ENCODE results near the gene RPUSD3. TPM values are rescaled to one million over a fixed set of nuclear protein-coding genes. Genes with fewer than 3 reads are reported as not detected.
A peak's percentile ranks its signal among the peaks of the same experiment; 100 is the strongest.

RPUSD3 gene
- total and polyA plus RNA-seq, 5 donors from 2014 or later = 21.1 to 72.3 (median 62.2) TPM

DNA sequence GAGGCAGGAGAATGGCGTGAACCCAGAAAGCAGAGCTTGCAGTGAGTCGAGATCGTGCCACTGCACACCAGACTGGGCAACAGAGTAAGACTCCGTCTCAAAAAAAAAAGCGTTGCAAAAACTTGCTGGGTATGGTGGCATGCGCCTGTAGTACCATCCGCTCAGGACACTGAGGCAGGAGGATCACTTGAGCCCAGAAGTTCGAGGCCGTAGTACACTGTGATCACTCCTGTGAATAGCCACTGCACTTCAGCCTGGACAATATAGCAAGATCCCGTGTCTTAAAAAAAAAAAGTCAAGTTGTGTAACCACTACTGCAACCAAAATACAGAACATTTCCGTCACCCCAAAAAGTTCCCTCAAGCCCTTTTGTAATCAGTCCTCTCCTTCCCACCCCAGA is 49.4 kb downstream of the RPUSD3 start:
- peaks cover 21% of the 10 kb centered on the region for H3K36me3 Mint-ChIP-seq
- H3K9me3 Mint-ChIP-seq = no peaks in the 10 kb centered on the region
- H3K4me3 ChIP-seq (ENCODE audit: low read depth, low read length) = peak overlapping the region; percentile 50
- no peak for ATAC-seq (ENCODE audit: low read depth in 2 of 2)
- peak overlapping the region in 1 of 3 donors; percentile 99 for H3K27ac Mint-ChIP-seq
- peaks cover 28 to 71% (median 51%) of the 10 kb centered on the region in 4 donors for H3K4me1 Mint-ChIP-seq
- H3K9me3 ChIP-seq (ENCODE audit: control insufficient read depth in 2 of 2, low read length in 2 of 2) = no peaks in the 10 kb centered on the region
- H3K27ac ChIP-seq (ENCODE audit: insufficient read depth, low read length, poor library complexity, severe bottlenecking) = peak overlapping the region; percentile 96
- DNase-seq = no peak
- H3K36me3 ChIP-seq (ENCODE audit: control insufficient read depth, insufficient read depth, low read length) = peaks cover 45% of the 10 kb centered on the region
- peaks cover 45% of the 10 kb centered on the region for H3K4me1 ChIP-seq (ENCODE audit: control insufficient read depth, insufficient read depth, low read length, poor library complexity, severe bottlenecking)
- no peaks in the 10 kb centered on the region for H3K27me3 Mint-ChIP-seq
- peak overlapping the region; percentile 90 to 99 (median 96) for H3K4me3 Mint-ChIP-seq
- no peaks in the 10 kb centered on the region for H3K27me3 ChIP-seq (ENCODE audit: control insufficient read depth, insufficient read depth, low read length)

DNA sequence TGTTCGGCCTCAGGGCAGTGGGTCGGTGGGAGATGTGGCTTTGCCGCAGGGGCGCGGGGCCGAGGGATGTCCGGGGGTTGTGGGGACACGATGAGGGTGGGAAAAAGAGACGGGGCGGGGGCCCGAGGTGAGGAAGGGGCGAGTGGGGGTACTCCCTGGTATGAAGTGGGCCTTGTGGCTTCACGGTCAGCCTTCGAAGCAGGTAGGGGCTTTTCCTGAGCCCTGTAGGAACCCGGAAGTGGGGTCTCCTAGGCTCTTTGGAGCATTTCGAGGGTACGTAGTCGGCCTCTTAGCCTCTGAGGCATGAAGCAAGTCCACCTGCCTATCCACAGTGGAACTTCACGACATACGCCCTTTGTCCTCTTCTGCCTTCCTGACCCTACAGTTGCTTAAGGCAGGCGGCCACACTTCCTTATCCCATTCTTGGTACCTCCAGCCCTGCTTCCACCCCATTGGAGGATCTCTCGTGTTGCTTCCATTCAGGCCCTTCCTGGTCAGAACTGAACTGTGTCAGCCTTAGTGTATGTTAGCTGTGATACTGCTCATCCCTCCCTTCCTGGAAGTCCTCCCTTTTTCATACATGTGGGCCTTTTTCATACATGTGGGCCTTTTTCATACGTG is 50.5 kb downstream of the RPUSD3 start:
- Histone ChIP-seq H3K9me3 (ENCODE audit: control insufficient read depth in 2 of 2, low read length in 2 of 2) (no peaks in the 10 kb centered on the region), H3K27ac (ENCODE audit: insufficient read depth, low read length, poor library complexity, severe bottlenecking) (peak overlapping the region; percentile 96), H3K4me3 (ENCODE audit: low read depth, low read length) (peak overlapping the region; percentile 95), H3K36me3 (ENCODE audit: control insufficient read depth, insufficient read depth, low read length) (peaks cover 41% of the 10 kb centered on the region), H3K4me1 (ENCODE audit: control insufficient read depth, insufficient read depth, low read length, poor library complexity, severe bottlenecking) (peaks cover 45% of the 10 kb centered on the region), H3K27me3 (ENCODE audit: control insufficient read depth, insufficient read depth, low read length) (no peaks in the 10 kb centered on the region)
- DNase-seq = peak in 2 of 3 donors; percentile 27 to 49
- Mint-ChIP-seq H3K4me3 (peak overlapping the region; percentile 92 to 99 (median 96)), H3K27ac (peak overlapping the region; percentile 98 to 100 (median 99)), H3K9me3 (no peaks in the 10 kb centered on the region), H3K36me3 (peaks cover 27% of the 10 kb centered on the region), H3K4me1 (peaks cover 28 to 74% (median 51%) of the 10 kb centered on the region in 4 donors), H3K27me3 (no peaks in the 10 kb centered on the region)
- no peak for ATAC-seq (ENCODE audit: low read depth in 2 of 2)

DNA sequence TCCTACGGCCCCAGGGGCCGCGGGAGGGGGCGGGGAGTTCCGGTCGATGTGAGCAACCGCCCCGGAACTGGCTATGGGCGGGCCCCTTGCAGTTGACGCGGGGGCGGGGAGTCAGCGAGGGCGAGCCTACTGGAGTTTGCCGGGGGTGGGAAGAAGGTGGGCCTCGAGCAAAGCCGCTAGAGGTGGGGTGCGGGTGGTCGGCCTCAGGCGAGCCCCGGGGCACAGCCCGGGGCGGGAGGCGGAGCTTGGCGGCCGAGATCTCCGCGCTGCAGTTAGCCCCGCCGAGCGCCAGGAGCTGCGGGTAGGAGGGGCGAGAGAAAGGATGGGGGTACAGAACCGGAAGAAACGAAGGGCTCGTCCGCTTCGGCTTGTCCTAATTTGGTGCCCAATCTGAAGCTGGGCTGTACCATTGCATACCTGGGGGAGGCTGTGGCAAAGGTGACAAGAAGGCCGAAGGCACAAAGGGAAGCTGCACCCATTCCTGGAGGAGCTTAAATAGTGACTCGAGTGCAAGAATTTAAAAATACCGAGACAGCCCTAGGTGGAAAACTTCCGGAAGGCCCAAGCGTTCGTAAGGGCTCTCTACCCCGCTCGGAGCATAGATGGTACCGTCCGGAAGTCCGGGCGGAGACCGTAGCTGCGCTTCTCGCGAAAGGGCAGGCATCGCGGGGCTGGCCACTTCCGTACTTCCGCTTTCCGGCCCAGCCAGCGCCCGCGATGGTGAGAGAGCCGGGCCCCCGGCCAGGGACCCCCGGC is 51.2 kb downstream of the RPUSD3 start, which contains the start of the genes ARPC4 and TADA3:
Gene ARPC4, plus strand, starts transcription at position 678 of the 756 bp plus-strand sequence. Its CDS starts 40 bp downstream, at position 718.
Gene TADA3, minus strand, starts transcription at position 69 of the 756 bp plus-strand sequence. CDS start 1,007 bp downstream, outside the sequence.
- Mint-ChIP-seq H3K4me1 (peaks cover 29 to 72% (median 51%) of the 10 kb centered on the region in 4 donors), H3K36me3 (peaks cover 30% of the 10 kb centered on the region), H3K9me3 (no peaks in the 10 kb centered on the region), H3K27me3 (no peaks in the 10 kb centered on the region), H3K4me3 (peak within 1 kb of the TSS; percentile 92 to 99 (median 96)), H3K27ac (peak within 1 kb of the TSS; percentile 98 to 100 (median 99))
- Histone ChIP-seq H3K27me3 (ENCODE audit: control insufficient read depth, insufficient read depth, low read length) (no peaks in the 10 kb centered on the region), H3K9me3 (ENCODE audit: control insufficient read depth in 2 of 2, low read length in 2 of 2) (no peaks in the 10 kb centered on the region), H3K27ac (ENCODE audit: insufficient read depth, low read length, poor library complexity, severe bottlenecking) (peak within 1 kb of the TSS; percentile 96), H3K4me3 (ENCODE audit: low read depth, low read length) (peak within 1 kb of the TSS; percentile 95), H3K36me3 (ENCODE audit: control insufficient read depth, insufficient read depth, low read length) (peaks cover 38% of the 10 kb centered on the region), H3K4me1 (ENCODE audit: control insufficient read depth, insufficient read depth, low read length, poor library complexity, severe bottlenecking) (peaks cover 47% of the 10 kb centered on the region)
- ATAC-seq (ENCODE audit: low read depth in 2 of 2) (peak; percentile 86 to 88), DNase-seq (peak; percentile 85 to 97 (median 97))

GRCh38 chr3:9791790-9792404 is 51.9 kb downstream of the RPUSD3 start:
- Mint-ChIP-seq H3K27me3 (no peaks in the 10 kb centered on the region), H3K27ac (peak overlapping the region; percentile 98 to 100 (median 99)), H3K36me3 (peaks cover 29% of the 10 kb centered on the region), H3K4me3 (peak overlapping the region; percentile 92 to 99 (median 96)), H3K4me1 (peaks cover 24 to 69% (median 48%) of the 10 kb centered on the region in 4 donors), H3K9me3 (no peaks in the 10 kb centered on the region)
- H3K9me3 ChIP-seq (ENCODE audit: control insufficient read depth in 2 of 2, low read length in 2 of 2) = no peaks in the 10 kb centered on the region
- no peaks in the 10 kb centered on the region for H3K27me3 ChIP-seq (ENCODE audit: control insufficient read depth, insufficient read depth, low read length)
- ATAC-seq (ENCODE audit: low read depth in 2 of 2) (no peak), DNase-seq (no peak)
- peak overlapping the region; percentile 96 for H3K27ac ChIP-seq (ENCODE audit: insufficient read depth, low read length, poor library complexity, severe bottlenecking)
- H3K4me3 ChIP-seq (ENCODE audit: low read depth, low read length) = peak overlapping the region; percentile 95
- peaks cover 47% of the 10 kb centered on the region for H3K4me1 ChIP-seq (ENCODE audit: control insufficient read depth, insufficient read depth, low read length, poor library complexity, severe bottlenecking)
- H3K36me3 ChIP-seq (ENCODE audit: control insufficient read depth, insufficient read depth, low read length) = peaks cover 37% of the 10 kb centered on the region

- no peaks in the 10 kb centered on the region for H3K9me3 ChIP-seq (ENCODE audit: control insufficient read depth in 2 of 2, low read length in 2 of 2)
- peaks cover 44% of the 10 kb centered on the region for H3K36me3 ChIP-seq (ENCODE audit: control insufficient read depth, insufficient read depth, low read length)
- peak overlapping the region; percentile 95 for H3K4me3 ChIP-seq (ENCODE audit: low read depth, low read length)
- no peak for ATAC-seq (ENCODE audit: low read depth in 2 of 2)
- DNase-seq = no peak
- peaks cover 44% of the 10 kb centered on the region for H3K4me1 ChIP-seq (ENCODE audit: control insufficient read depth, insufficient read depth, low read length, poor library complexity, severe bottlenecking)
- no peaks in the 10 kb centered on the region for H3K27me3 ChIP-seq (ENCODE audit: control insufficient read depth, insufficient read depth, low read length)
- Mint-ChIP-seq H3K4me1 (peaks cover 23 to 63% (median 48%) of the 10 kb centered on the region in 4 donors), H3K27ac (peak overlapping the region in 1 of 3 donors; percentile 99), H3K36me3 (peaks cover 36% of the 10 kb centered on the region), H3K9me3 (no peaks in the 10 kb centered on the region), H3K4me3 (peak overlapping the region; percentile 92 to 99 (median 96)), H3K27me3 (no peaks in the 10 kb centered on the region)
- H3K27ac ChIP-seq (ENCODE audit: insufficient read depth, low read length, poor library complexity, severe bottlenecking) = peak overlapping the region; percentile 96
Measured at GRCh38 chr3:9791127-9791526, 52.7 kb downstream of the RPUSD3 start.

Other genes starting within 250 kb of the RPUSD3 start
- 97.4 TPM for gene MTMR14, start 194.5 kb downstream of the RPUSD3 start, total RNA-seq
- 10 to 100 TPM; 66.8 to 90.2 (median 80.9) TPM for gene MTMR14, start 194.5 kb downstream of the RPUSD3 start, polyA plus RNA-seq
- not detected for gene CPNE9, start 140.2 kb downstream of the RPUSD3 start, total RNA-seq
- gene CPNE9, start 140.2 kb downstream of the RPUSD3 start, polyA plus RNA-seq = not detected
- gene BRPF1, start 112.3 kb downstream of the RPUSD3 start, total RNA-seq = 41.2 TPM
- gene BRPF1, start 112.3 kb downstream of the RPUSD3 start, polyA plus RNA-seq = 10 to 100 TPM in 2 of 4 donors, 1 to 10 TPM in 2; 6.7 to 12.1 (median 9.2) TPM
- gene OGG1, start 94.1 kb downstream of the RPUSD3 start, total RNA-seq = 26.3 TPM
- 10 to 100 TPM; 21.8 to 30.2 (median 26.7) TPM for gene OGG1, start 94.1 kb downstream of the RPUSD3 start, polyA plus RNA-seq
- gene CAMK1, start 74.1 kb downstream of the RPUSD3 start, total RNA-seq = 4.9 TPM
- gene CAMK1, start 74.1 kb downstream of the RPUSD3 start, polyA plus RNA-seq = 10 to 100 TPM in 1 of 4 donors, 1 to 10 TPM in 3; 4.5 to 13.7 (median 7.7) TPM
- 44.7 TPM for gene TADA3, start 51.5 kb downstream of the RPUSD3 start, total RNA-seq
- gene TADA3, start 51.5 kb downstream of the RPUSD3 start, polyA plus RNA-seq = 10 to 100 TPM; 50.2 to 69.0 (median 60.5) TPM
- gene ARPC4, start 50.9 kb downstream of the RPUSD3 start, total RNA-seq = 203 TPM
- gene ARPC4, start 50.9 kb downstream of the RPUSD3 start, polyA plus RNA-seq = 100 to 1,000 TPM; 294 to 384 (median 336) TPM
- 89.9 TPM for gene TTLL3, start 33.7 kb downstream of the RPUSD3 start, total RNA-seq
- gene TTLL3, start 33.7 kb downstream of the RPUSD3 start, polyA plus RNA-seq = 1 to 10 TPM; 2.3 to 3.8 (median 3.1) TPM
- gene CIDEC, start 36.2 kb upstream of the RPUSD3 start, total RNA-seq = not detected
- not detected for gene CIDEC, start 36.2 kb upstream of the RPUSD3 start, polyA plus RNA-seq
- gene JAGN1, start 46.6 kb upstream of the RPUSD3 start, total RNA-seq = 17.7 TPM
- 10 to 100 TPM; 52.6 to 70.8 (median 58.3) TPM for gene JAGN1, start 46.6 kb upstream of the RPUSD3 start, polyA plus RNA-seq
- gene IL17RE, start 58.8 kb upstream of the RPUSD3 start, total RNA-seq = 4.3 TPM
- under 1 TPM in 3 of 4 donors, not detected in 1; 0.31 to 0.33 (median 0.32) TPM for gene IL17RE, start 58.8 kb upstream of the RPUSD3 start, polyA plus RNA-seq
- 1.1 TPM for gene IL17RC, start 73.1 kb upstream of the RPUSD3 start, total RNA-seq
- gene IL17RC, start 73.1 kb upstream of the RPUSD3 start, polyA plus RNA-seq = 1 to 10 TPM; 5.6 to 9.5 (median 7.5) TPM
- 24.6 TPM for gene CRELD1, start 89.8 kb upstream of the RPUSD3 start, total RNA-seq
- 10 to 100 TPM; 20.5 to 26.5 (median 23.9) TPM for gene CRELD1, start 89.8 kb upstream of the RPUSD3 start, polyA plus RNA-seq
- gene PRRT3, start 108.4 kb upstream of the RPUSD3 start, total RNA-seq = 4.7 TPM
- gene PRRT3, start 108.4 kb upstream of the RPUSD3 start, polyA plus RNA-seq = 1 to 10 TPM; 3.0 to 4.3 (median 4.2) TPM
- gene EMC3, start 142.8 kb upstream of the RPUSD3 start, total RNA-seq = 57.2 TPM
- gene EMC3, start 142.8 kb upstream of the RPUSD3 start, polyA plus RNA-seq = 10 to 100 TPM; 56.9 to 88.2 (median 74.4) TPM
- 18.5 TPM for gene FANCD2, start 182.4 kb upstream of the RPUSD3 start, total RNA-seq
- gene FANCD2, start 182.4 kb upstream of the RPUSD3 start, polyA plus RNA-seq = 10 to 100 TPM in 2 of 4 donors, 1 to 10 TPM in 2; 4.5 to 62.8 (median 8.3) TPM